Endothelial cell of umbilical vein (primary cell): ENCODE data around the gene AKAP8. TPM values are rescaled to one million over a fixed set of nuclear protein-coding genes. Genes with fewer than 3 reads are reported as not detected.

Experiments
- BruUV-seq: library from RNA; stranded (reverse); fragments of 400-500 nt; replicated peaks from 2 replicates; lab custom pipeline; 2021; lab: Mats Ljungman, UMichigan
- CTCF ChIA-PET: fragments of 300-600, 350-600 bp; sonication (Branson Sonifier 250); formaldehyde crosslinking; loops from one replicate; lab custom pipeline; 2021; ENCODE audit warnings: antibody characterized with exemption, inconsistent platforms; lab: Charles Lee
- POLR2A ChIA-PET: fragments of 300-600, 350-600 bp; sonication (Branson Sonifier 250); formaldehyde crosslinking; loops from one replicate; lab custom pipeline; 2021; ENCODE audit warnings: antibody characterized with exemption, inconsistent platforms; lab: Charles Lee
- DNase-seq: peaks from one replicate; pipeline ENCODE4 v3.0.0-alpha.2; 2011; ENCODE audit warnings: low read depth, low spot score
- FAIRE-seq: peaks from 2 replicates; lab custom pipeline; 2011; peaks lifted over from hg19 to GRCh38; lab: Jason Lieb, UNC
- H2AFZ ChIP-seq: 2 replicates; pipeline ENCODE4 v1.6.0; 2012; ENCODE audit warnings: low read depth, low read length, control low read depth, inconsistent platforms
- H3K27ac ChIP-seq: 2 replicates; pipeline ENCODE4 v1.5.1; 2011; ENCODE audit warnings: low read depth, mild to moderate bottlenecking, control low read depth, low read length, moderate library complexity; ENCODE audit not compliant: insufficient read depth
- H3K27me3 ChIP-seq, 2 experiments: 2 replicates each; pipeline versions ENCODE4 v1.6.0 to v1.6.1; 2011; ENCODE audit warnings: low read length in 2 of 2, mixed read lengths in 1 of 2; ENCODE audit not compliant: control insufficient read depth in 2 of 2, insufficient read depth in 2 of 2
- H3K36me3 ChIP-seq, 2 experiments: 2 replicates in 1 of 2; 3 replicates in 1 of 2; pipeline ENCODE4 v1.5.1; 2011; ENCODE audit warnings: low read length in 2 of 2, mild to moderate bottlenecking in 1 of 2, moderate library complexity in 1 of 2; ENCODE audit not compliant: control insufficient read depth in 2 of 2, insufficient read depth in 2 of 2; ENCODE audit errors: extremely low read depth in 1 of 2
- H3K4me1 ChIP-seq: 3 replicates; pipeline ENCODE4 v1.5.1; 2011; ENCODE audit warnings: mild to moderate bottlenecking, low read length; ENCODE audit not compliant: control insufficient read depth, insufficient read depth; ENCODE audit errors: extremely low read depth
- H3K4me2 ChIP-seq: 2 replicates; pipeline ENCODE4 v1.6.1; 2011; ENCODE audit warnings: low read length, control low read depth, mixed read lengths; ENCODE audit not compliant: insufficient read depth
- H3K4me3 ChIP-seq, 3 experiments: fragments of 200-600 bp in 1 of 3; sonication (generic), shearing (Covaris generic) in 1 of 3; replicated peaks in 1 of 3; 2 replicates each; pipeline ENCODE4 v1.5.1; 2011 to 2016; ENCODE audit warnings: control low read depth in 3 of 3, low read length in 3 of 3, mild to moderate bottlenecking in 2 of 3, inconsistent platforms in 1 of 3, low read depth in 1 of 3, moderate library complexity in 1 of 3; ENCODE audit not compliant: insufficient read depth in 1 of 3
- H3K79me2 ChIP-seq: 2 replicates; pipeline ENCODE4 v1.6.0; 2012; ENCODE audit warnings: low read length, inconsistent platforms; ENCODE audit not compliant: control insufficient read depth, insufficient read depth
- H3K9ac ChIP-seq: replicated peaks from 2 replicates; pipeline ENCODE3; 2011; ENCODE audit warnings: low read length, control low read depth; ENCODE audit not compliant: insufficient read depth; ENCODE audit errors: extremely low read depth
- H3K9me1 ChIP-seq: replicated peaks from 3 replicates; pipeline ENCODE4 v1.6.0; 2011; ENCODE audit warnings: mild to moderate bottlenecking, low read length; ENCODE audit not compliant: control insufficient read depth, insufficient read depth; ENCODE audit errors: extremely low read depth
- H3K9me3 ChIP-seq: replicated peaks from 2 replicates; pipeline ENCODE4 v1.5.1; 2012; ENCODE audit warnings: low read length, inconsistent platforms; ENCODE audit not compliant: control insufficient read depth, insufficient read depth
- H4K20me1 ChIP-seq: replicated peaks from 2 replicates; pipeline ENCODE3; 2011; ENCODE audit warnings: mild to moderate bottlenecking, low read length; ENCODE audit not compliant: control insufficient read depth, insufficient read depth; ENCODE audit errors: extremely low read depth
- CTCF ChIP-seq, 2 donors: IDR thresholded peaks; 1 replicate in 1 of 2; 2 replicates in 1 of 2; pipeline ENCODE4 v1.5.1; 2011; ENCODE audit warnings: low read length in 2 of 2, mild to moderate bottlenecking in 2 of 2, moderate library complexity in 2 of 2, control low read depth in 1 of 2, inconsistent platforms in 1 of 2, low read depth in 1 of 2; ENCODE audit not compliant: insufficient read depth in 1 of 2; ENCODE audit errors: extremely low read depth in 1 of 2
- FOS ChIP-seq: IDR thresholded peaks from 2 replicates; pipeline ENCODE4 v1.6.1; 2011; ENCODE audit warnings: mild to moderate bottlenecking, low read length, moderate library complexity, borderline replicate concordance; ENCODE audit not compliant: insufficient read depth
- JUN ChIP-seq: IDR thresholded peaks from 2 replicates; pipeline ENCODE4 v1.6.1; 2011; ENCODE audit warnings: borderline replicate concordance, low read depth; ENCODE audit not compliant: insufficient read length, insufficient read depth
- MAX ChIP-seq: IDR thresholded peaks from 2 replicates; pipeline ENCODE4 v1.6.1; 2011; ENCODE audit not compliant: insufficient read depth, insufficient read length
- MYC ChIP-seq: IDR thresholded peaks from one replicate; pipeline ENCODE4 v1.6.1; 2011; ENCODE audit warnings: mild to moderate bottlenecking, low read depth, low read length
- POLR2AphosphoS5 ChIP-seq: IDR thresholded peaks from 2 replicates; pipeline ENCODE4 v1.6.1; 2012; ENCODE audit warnings: low read depth, mild to moderate bottlenecking, control low read depth, low read length, moderate library complexity; ENCODE audit not compliant: insufficient read depth
- dilution Hi-C: fragments of 300-500 bp; cut with MboI; formaldehyde crosslinking; loops from one replicate; pipeline ENCODE4 v1.15.0; 2019; ENCODE audit warnings: low sequenced_read_pairs; ENCODE audit not compliant: extremely low pct_ligation_motif_present
- intact Hi-C: fragments of 100-400 bp; cut with micrococcal nuclease; formaldehyde crosslinking; loops from one replicate; pipeline ENCODE4 v1.10.0; 2022
- polyA plus RNA-seq, 4 experiments: library from polyadenylated mRNA; depleted of rRNA in 3 of 4; stranded (reverse) in 3 of 4; unstranded in 1 of 4; fragments of >200 nt; gene quantifications; 2 replicates each; pipeline versions ENCODE4 v1.2.1 to v1.2.3, GENCODE V29; 2011 to 2012; ENCODE audit warnings: missing spikeins in 1 of 4
- total RNA-seq: library from RNA; stranded (reverse); gene quantifications from 2 replicates; pipeline ENCODE4 v1.2.3, GENCODE V29; 2021

The AKAP8 gene
- total and polyA plus RNA-seq, 2 donors (not counting 3 experiments of a cell fraction or from before 2014, with no cell fraction given): 16.4 to 44.1 TPM

- peaks cover 26% of the 10 kb centered on the region for H3K4me1 ChIP-seq
- dilution Hi-C loops: no loop called here
- peak; percentile 77 for FAIRE-seq
- peak overlapping the region; percentile 76 for H3K27ac ChIP-seq
- H3K9me3 ChIP-seq: no peaks in the 10 kb centered on the region
- peaks cover 67% of the 10 kb centered on the region for H3K79me2 ChIP-seq
- CTCF ChIA-PET: no interaction called here
- H3K4me2 ChIP-seq: peak overlapping the region; percentile 80
- no peaks in the 10 kb centered on the region for H3K27me3 ChIP-seq
- no peaks in the 10 kb centered on the region for H3K9me1 ChIP-seq
- intact Hi-C loops: loop anchor here (1.0 to 2.0 kb wide), 4 partner anchors 48 to 226 kb away; partner anchors contain the start of gene AKAP8
- no peaks in the 10 kb centered on the region for H3K36me3 ChIP-seq
- POLR2A ChIA-PET: no interaction called here
- peak overlapping the region; percentile 74 to 92 (median 82) for H3K4me3 ChIP-seq
- BruUV-seq: no TSS peak
- TF ChIP-seq JUN (peak; percentile 43), MYC (no peak), FOS (peak; percentile 65)
- peak; percentile 61 for DNase-seq
- no peak overlapping the region for H2AFZ ChIP-seq
- peaks cover 29% of the 10 kb centered on the region for H4K20me1 ChIP-seq
- H3K9ac ChIP-seq: peak overlapping the region; percentile 96
Measured at GRCh38 chr19:15330801-15331418, 48.7 kb downstream of the AKAP8 start.

GRCh38 chr19:15328312-15328711, 51.3 kb downstream of the AKAP8 start:
- DNase-seq: no peak
- Histone ChIP-seq H4K20me1 (peaks cover 43% of the 10 kb centered on the region), H2AFZ (no peak overlapping the region), H3K9me1 (no peaks in the 10 kb centered on the region), H3K9me3 (no peaks in the 10 kb centered on the region), H3K27ac (no peak overlapping the region), H3K4me2 (no peak overlapping the region), H3K4me1 (peaks cover 32% of the 10 kb centered on the region), H3K27me3 (no peaks in the 10 kb centered on the region), H3K4me3 (no peak overlapping the region), H3K9ac (no peak overlapping the region), H3K79me2 (peaks cover 93% of the 10 kb centered on the region), H3K36me3 (no peaks in the 10 kb centered on the region)
- CTCF ChIA-PET: no interaction called here
- BruUV-seq: no TSS peak
- intact Hi-C loops (loop anchor here (5.0 kb wide), 1 partner anchor 36 kb away; no protein-coding TSS in a partner anchor), dilution Hi-C loops (no loop called here)
- no peak for TF ChIP-seq CTCF (IDR thresholded peaks at IDR 0.05; ENCODE audit: extremely low read depth in 1 of 2, insufficient read depth in 1 of 2, low read depth in 1 of 2, low read length in 2 of 2)
- no peak for TF ChIP-seq MAX
- no peak for TF ChIP-seq FOS
- TF ChIP-seq POLR2AphosphoS5: no peak
- TF ChIP-seq MYC: no peak
- POLR2A ChIA-PET: no interaction called here
- peak; percentile 35 for FAIRE-seq
